PFSK-1 (cell line): Measurements from ENCODE around the gene GSN.

Experiments used
- FOXP2 ChIP-seq: optimal IDR thresholded peaks from 2 replicates; pipeline ENCODE3; 2011; ENCODE audit warnings: borderline replicate concordance, control low read depth, inconsistent platforms; ENCODE audit not compliant: insufficient read depth; ENCODE audit errors: extremely low read length, extremely low read depth
- POLR2AphosphoS5 ChIP-seq: IDR thresholded peaks from 2 replicates; pipeline ENCODE4 v1.6.1; 2012; ENCODE audit warnings: low read depth, mild to moderate bottlenecking, control low read depth, low read length, moderate library complexity
- SIN3A ChIP-seq: IDR thresholded peaks from 2 replicates; pipeline ENCODE4 v1.6.1; 2012; ENCODE audit warnings: mild to moderate bottlenecking, low read length, moderate library complexity, borderline replicate concordance; ENCODE audit not compliant: insufficient read depth
- TAF1 ChIP-seq: IDR thresholded peaks from 2 replicates; pipeline ENCODE4 v1.6.1; 2012; ENCODE audit warnings: low read length, control low read depth, borderline replicate concordance; ENCODE audit not compliant: insufficient read depth
- TF ChIP-seq, protein P1 (sequence below), 2 experiments: IDR thresholded peaks; 2 replicates each; pipeline versions ENCODE4 v1.6.1 to v1.8.0; 2011 to 2012; ENCODE audit warnings: low read depth in 2 of 2, low read length in 2 of 2, control low read depth in 1 of 2, inconsistent platforms in 1 of 2, mild to moderate bottlenecking in 1 of 2, moderate library complexity in 1 of 2; ENCODE audit not compliant: insufficient read depth in 1 of 2

Gene GSN

DNA sequence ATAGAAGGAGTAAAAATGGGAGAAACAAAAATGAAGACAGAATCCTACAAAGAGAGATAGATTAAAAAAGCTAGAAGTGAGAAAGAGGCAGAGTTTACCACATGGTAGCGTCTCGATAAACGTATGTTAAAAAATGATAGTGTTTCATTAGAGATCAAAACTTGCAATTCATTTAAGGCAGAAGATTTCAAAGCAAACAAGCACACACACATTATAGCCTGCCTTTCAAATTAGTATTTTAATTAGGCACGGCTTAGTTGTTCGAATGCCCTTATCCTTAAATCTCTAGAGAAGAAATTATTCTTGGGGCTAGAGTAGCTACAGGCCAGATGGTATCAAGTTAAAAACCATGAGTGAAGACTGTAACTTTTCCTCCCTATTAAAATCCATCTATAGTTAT lies 96.1 kb downstream of the GSN start:
- TF ChIP-seq FOXP2: no peak
- no peak for TF ChIP-seq SIN3A
- no peak for TF ChIP-seq POLR2AphosphoS5
- TF ChIP-seq, protein P1, sequence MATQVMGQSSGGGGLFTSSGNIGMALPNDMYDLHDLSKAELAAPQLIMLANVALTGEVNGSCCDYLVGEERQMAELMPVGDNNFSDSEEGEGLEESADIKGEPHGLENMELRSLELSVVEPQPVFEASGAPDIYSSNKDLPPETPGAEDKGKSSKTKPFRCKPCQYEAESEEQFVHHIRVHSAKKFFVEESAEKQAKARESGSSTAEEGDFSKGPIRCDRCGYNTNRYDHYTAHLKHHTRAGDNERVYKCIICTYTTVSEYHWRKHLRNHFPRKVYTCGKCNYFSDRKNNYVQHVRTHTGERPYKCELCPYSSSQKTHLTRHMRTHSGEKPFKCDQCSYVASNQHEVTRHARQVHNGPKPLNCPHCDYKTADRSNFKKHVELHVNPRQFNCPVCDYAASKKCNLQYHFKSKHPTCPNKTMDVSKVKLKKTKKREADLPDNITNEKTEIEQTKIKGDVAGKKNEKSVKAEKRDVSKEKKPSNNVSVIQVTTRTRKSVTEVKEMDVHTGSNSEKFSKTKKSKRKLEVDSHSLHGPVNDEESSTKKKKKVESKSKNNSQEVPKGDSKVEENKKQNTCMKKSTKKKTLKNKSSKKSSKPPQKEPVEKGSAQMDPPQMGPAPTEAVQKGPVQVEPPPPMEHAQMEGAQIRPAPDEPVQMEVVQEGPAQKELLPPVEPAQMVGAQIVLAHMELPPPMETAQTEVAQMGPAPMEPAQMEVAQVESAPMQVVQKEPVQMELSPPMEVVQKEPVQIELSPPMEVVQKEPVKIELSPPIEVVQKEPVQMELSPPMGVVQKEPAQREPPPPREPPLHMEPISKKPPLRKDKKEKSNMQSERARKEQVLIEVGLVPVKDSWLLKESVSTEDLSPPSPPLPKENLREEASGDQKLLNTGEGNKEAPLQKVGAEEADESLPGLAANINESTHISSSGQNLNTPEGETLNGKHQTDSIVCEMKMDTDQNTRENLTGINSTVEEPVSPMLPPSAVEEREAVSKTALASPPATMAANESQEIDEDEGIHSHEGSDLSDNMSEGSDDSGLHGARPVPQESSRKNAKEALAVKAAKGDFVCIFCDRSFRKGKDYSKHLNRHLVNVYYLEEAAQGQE (IDR thresholded peaks at IDR 0.05; ENCODE audit: insufficient read depth in 1 of 2, low read depth in 2 of 2, low read length in 2 of 2): no peak
- TF ChIP-seq TAF1: no peak

DNA sequence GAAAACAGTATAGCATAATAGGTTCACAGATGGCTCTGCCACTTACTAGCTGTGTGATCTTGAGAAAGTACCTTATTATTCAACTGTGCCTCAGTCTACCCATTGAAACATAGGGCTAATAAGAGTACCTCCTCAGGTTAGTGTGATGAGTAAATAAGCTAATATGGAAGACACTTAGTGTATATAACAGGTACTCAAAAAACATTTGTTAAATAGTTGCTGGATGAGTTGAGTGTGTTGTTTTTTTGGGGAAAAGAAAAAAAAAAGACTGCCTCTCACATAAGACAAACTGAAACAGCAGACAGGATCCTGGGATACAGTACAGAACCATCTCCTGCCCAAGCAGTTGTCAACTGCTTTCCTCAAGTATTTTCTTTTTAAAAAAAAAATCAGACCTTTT lies 96.9 kb downstream of the GSN start:
- TF ChIP-seq, protein P1 (IDR thresholded peaks at IDR 0.05; ENCODE audit: insufficient read depth in 1 of 2, low read depth in 2 of 2, low read length in 2 of 2): no peak
- TF ChIP-seq POLR2AphosphoS5: no peak
- TF ChIP-seq SIN3A: no peak
- no peak for TF ChIP-seq TAF1
- no peak for TF ChIP-seq FOXP2

DNA sequence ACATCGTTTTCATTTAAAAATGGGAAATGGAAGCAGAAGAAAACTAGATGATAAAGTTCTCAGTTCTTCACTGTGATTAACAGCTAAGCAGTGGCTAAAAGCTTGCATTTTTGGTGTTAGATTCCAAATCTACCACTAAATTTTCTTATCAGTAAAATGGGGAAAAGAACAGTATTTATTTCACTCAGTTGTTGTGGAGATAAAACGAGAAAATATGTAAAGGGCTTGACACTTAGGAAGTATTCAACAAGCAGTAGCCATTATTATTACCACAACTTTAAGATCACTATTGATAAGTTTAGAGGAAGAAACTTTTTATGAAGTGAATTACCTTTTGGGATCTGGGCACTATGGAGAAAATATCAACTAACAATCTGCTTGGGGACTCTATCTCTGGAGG lies 97.6 kb downstream of the GSN start:
- TF ChIP-seq TAF1 (no peak), SIN3A (no peak), FOXP2 (no peak), POLR2AphosphoS5 (no peak)
- TF ChIP-seq, protein P1 (IDR thresholded peaks at IDR 0.05; ENCODE audit: insufficient read depth in 1 of 2, low read depth in 2 of 2, low read length in 2 of 2): no peak

DNA sequence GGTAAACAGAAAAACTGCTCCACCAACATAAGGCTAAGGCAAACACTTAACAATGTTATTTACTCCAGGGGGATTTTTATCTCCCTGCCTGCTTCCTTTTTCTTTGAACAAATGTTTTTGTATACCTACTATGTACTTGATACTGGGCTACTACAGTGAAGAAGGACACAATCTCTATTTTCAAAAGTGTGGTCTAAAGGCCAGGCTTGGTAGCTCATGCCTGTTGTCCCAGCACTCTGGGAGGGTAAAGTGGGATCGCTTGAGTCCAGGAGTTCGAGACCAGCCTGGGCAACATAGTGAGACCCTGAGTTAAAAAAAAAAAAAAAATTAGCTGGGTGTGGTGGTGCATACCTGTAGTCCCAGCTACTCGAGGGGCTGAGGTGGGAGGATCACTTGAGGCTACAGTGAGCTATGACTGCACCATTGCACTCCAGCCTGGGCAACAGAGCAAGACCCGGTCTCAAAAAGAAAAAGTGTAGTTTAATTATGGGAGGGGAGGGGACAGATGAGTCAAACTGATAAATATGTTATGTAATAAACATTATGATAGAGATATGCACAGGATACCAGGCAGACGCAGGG lies 98.7 kb downstream of the GSN start:
- TF ChIP-seq SIN3A (no peak), FOXP2 (no peak), POLR2AphosphoS5 (no peak), TAF1 (no peak)
- TF ChIP-seq, protein P1 (IDR thresholded peaks at IDR 0.05; ENCODE audit: insufficient read depth in 1 of 2, low read depth in 2 of 2, low read length in 2 of 2): no peak
